ENCODE results near the gene CBY2.

The CBY2 gene

DNA sequence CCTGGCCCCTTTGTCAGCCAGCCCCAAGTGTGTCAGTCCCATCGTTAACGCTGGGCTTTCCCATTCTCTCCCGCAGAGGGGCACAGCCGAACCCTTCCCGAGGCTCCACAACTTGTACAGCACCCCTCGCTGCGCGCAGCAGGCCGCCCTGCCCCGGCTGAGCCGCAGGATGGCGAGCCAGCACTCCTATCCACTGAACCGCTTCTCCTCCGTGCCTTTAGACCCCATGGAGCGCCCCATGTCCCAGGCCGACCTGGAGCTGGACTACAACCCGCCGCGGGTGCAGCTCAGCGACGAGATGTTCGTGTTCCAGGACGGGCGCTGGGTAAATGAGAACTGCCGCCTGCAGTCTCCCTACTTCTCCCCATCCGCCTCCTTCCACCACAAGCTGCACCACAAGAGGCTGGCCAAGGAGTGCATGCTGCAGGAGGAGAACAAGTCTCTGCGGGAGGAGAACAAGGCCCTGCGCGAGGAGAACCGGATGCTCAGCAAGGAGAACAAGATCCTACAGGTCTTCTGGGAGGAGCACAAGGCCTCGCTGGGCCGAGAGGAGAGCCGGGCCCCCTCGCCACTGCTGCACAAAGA lies 11.1 kb downstream of the CBY2 start:
- TF ChIP-seq, protein P1, sequence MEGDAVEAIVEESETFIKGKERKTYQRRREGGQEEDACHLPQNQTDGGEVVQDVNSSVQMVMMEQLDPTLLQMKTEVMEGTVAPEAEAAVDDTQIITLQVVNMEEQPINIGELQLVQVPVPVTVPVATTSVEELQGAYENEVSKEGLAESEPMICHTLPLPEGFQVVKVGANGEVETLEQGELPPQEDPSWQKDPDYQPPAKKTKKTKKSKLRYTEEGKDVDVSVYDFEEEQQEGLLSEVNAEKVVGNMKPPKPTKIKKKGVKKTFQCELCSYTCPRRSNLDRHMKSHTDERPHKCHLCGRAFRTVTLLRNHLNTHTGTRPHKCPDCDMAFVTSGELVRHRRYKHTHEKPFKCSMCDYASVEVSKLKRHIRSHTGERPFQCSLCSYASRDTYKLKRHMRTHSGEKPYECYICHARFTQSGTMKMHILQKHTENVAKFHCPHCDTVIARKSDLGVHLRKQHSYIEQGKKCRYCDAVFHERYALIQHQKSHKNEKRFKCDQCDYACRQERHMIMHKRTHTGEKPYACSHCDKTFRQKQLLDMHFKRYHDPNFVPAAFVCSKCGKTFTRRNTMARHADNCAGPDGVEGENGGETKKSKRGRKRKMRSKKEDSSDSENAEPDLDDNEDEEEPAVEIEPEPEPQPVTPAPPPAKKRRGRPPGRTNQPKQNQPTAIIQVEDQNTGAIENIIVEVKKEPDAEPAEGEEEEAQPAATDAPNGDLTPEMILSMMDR (conservative IDR thresholded peaks at IDR 0.05; ENCODE audit: low read depth, low read length) = no peak
- H3K4me3 ChIP-seq (ENCODE audit: low read depth, low read length) = no peak overlapping the region
- DNase-seq (ENCODE audit: low read depth) = no peak

DNA sequence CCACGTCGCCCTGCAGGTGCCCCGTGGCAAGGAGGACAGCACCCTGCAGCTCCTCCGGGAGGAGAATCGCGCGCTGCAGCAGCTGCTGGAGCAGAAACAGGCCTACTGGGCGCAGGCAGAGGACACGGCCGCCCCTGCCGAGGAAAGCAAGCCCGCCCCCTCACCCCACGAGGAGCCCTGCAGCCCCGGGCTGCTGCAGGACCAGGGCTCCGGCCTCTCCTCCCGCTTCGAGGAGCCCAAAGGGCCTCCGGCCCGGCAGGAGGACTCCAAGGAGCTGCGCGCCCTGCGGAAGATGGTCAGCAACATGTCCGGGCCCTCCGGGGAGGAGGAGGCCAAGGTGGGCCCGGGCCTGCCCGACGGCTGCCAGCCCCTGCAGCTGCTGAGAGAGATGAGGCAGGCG lies 11.6 kb downstream of the CBY2 start:
- TF ChIP-seq, protein P1 (conservative IDR thresholded peaks at IDR 0.05; ENCODE audit: low read depth, low read length) = no peak
- no peak overlapping the region for H3K4me3 ChIP-seq (ENCODE audit: low read depth, low read length)
- no peak for DNase-seq (ENCODE audit: low read depth)

GRCh38 chr13:45714170-45714569 lies 12.1 kb downstream of the CBY2 start:
- no peak for DNase-seq (ENCODE audit: low read depth)
- no peak overlapping the region for H3K4me3 ChIP-seq (ENCODE audit: low read depth, low read length)
- TF ChIP-seq, protein P1 (conservative IDR thresholded peaks at IDR 0.05; ENCODE audit: low read depth, low read length) = no peak

DNA sequence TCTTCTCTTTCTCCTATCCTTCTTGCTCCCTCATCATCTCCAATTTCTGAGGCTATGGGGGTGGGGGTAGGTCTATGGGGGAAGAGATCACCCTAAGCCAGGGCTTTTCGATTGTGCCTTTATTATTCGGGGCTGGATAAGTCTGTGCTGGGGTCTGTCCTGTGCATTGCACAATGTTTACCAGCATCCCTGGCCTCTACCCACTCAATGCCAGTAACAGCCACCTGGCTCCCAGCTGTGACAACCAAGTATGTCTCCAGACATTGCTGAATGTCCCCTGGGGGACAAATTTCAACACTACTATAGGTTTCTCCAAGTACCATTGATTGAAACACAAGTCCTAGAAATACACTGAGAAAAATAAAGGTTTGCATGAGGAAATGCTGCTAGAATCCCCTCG lies 13.2 kb downstream of the CBY2 start:
- no peak for DNase-seq (ENCODE audit: low read depth)
- TF ChIP-seq, protein P1 (conservative IDR thresholded peaks at IDR 0.05; ENCODE audit: low read depth, low read length) = no peak
- no peak overlapping the region for H3K4me3 ChIP-seq (ENCODE audit: low read depth, low read length)

DNA sequence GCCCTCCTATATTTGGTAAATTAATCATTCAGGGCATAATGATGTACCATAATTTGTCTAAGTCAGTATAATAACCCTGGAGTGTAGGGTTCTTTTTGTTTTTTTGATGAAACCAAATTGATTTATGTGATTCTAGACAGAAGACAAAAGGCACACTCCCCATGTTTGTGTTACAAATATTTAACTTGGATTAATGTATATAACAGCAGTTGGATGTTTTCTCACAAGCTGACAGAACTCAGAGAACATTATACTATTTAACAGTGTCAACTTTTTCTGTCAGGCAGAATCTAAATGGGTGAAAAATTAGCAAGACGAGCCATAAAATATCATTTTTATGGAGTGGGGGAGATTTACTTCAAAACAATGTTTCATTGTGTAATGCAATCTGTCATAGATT lies 15.2 kb downstream of the CBY2 start:
- TF ChIP-seq, protein P1 (conservative IDR thresholded peaks at IDR 0.05; ENCODE audit: low read depth, low read length) = no peak

DNA sequence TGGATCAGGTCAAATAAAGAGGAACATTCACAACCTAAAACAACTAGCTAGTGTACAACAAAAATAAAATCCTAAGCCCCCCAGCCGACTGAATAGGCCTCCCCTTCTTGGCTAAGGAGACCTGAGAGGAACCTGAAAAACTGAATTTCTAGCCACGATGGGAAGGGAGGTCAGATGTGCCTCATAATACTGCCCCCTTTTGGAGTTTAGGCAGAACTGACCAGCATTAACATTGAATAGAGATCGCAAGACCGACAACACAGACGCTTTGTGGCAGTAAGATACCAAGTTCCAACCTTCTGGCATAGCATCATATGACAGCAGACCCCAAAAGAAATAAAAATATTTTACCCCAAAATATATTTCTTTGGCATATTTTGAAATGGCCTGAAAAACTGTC lies 15.9 kb downstream of the CBY2 start:
- TF ChIP-seq, protein P1 (conservative IDR thresholded peaks at IDR 0.05; ENCODE audit: low read depth, low read length) = peak; percentile 64
- peak; percentile 21 for DNase-seq (ENCODE audit: low read depth)
- no peak overlapping the region for H3K4me3 ChIP-seq (ENCODE audit: low read depth, low read length)

More for the DNA sequence above, 15.2 kb downstream of the CBY2 start:
- DNase-seq (ENCODE audit: low read depth) = no peak
- no peak overlapping the region for H3K4me3 ChIP-seq (ENCODE audit: low read depth, low read length)

GRCh38 chr13:45718992-45719391 lies 16.9 kb downstream of the CBY2 start:
- no peak overlapping the region for H3K4me3 ChIP-seq (ENCODE audit: low read depth, low read length)
- TF ChIP-seq, protein P1 (conservative IDR thresholded peaks at IDR 0.05; ENCODE audit: low read depth, low read length) = no peak
- peak; percentile 14 for DNase-seq (ENCODE audit: low read depth)
